ENCODE results near the gene BRME1.

- TF ChIP-seq CTCF (conservative IDR thresholded peaks at IDR 0.05) (no peak), EZH2 (IDR thresholded peaks at IDR 0.05; ENCODE audit: low read depth) (no peak)
Measured at GRCh38 chr19:13913352-13913751, 7.4 kb upstream of the BRME1 start.
